HL-60 (cell line): Measurements from ENCODE around the gene MARK2.

Experiments
- POLR2AphosphoS5 ChIP-seq: IDR thresholded peaks from 2 replicates; pipeline ENCODE4 v1.6.1; 2012; ENCODE audit warnings: low read depth
- TF ChIP-seq, protein P1 (sequence below): IDR thresholded peaks from one replicate; pipeline ENCODE4 v1.5.1; 2011; ENCODE audit warnings: low read length, control low read depth, inconsistent platforms; ENCODE audit not compliant: insufficient read depth

DNA sequence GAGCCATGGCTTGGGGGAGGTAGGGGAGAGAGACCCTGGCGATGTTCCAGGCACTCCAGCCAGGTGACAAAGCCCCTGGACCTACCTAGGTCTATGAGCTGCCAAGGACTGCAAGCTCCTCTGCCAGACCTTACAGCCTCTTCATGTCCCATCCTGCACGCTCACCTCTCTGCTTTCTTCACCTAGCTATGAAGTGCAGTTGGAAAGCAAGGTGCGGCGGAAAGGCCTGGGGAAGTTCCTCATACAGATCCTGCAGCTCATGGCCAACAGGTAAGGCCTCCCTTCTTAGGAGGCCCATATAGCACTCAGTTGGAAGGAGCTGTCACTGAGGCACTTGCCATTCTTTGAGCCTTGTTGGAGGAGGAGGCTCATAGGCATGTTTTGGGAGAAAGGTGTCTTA is 113.7 kb downstream of the MARK2 start:
- TF ChIP-seq, protein P1, sequence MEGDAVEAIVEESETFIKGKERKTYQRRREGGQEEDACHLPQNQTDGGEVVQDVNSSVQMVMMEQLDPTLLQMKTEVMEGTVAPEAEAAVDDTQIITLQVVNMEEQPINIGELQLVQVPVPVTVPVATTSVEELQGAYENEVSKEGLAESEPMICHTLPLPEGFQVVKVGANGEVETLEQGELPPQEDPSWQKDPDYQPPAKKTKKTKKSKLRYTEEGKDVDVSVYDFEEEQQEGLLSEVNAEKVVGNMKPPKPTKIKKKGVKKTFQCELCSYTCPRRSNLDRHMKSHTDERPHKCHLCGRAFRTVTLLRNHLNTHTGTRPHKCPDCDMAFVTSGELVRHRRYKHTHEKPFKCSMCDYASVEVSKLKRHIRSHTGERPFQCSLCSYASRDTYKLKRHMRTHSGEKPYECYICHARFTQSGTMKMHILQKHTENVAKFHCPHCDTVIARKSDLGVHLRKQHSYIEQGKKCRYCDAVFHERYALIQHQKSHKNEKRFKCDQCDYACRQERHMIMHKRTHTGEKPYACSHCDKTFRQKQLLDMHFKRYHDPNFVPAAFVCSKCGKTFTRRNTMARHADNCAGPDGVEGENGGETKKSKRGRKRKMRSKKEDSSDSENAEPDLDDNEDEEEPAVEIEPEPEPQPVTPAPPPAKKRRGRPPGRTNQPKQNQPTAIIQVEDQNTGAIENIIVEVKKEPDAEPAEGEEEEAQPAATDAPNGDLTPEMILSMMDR: no peak
- no peak for TF ChIP-seq POLR2AphosphoS5
